Pancreas (tissue), 10 donors: ENCODE results near the gene AAK1. TPM values are rescaled to one million over a fixed set of nuclear protein-coding genes. Genes with fewer than 3 reads are reported as not detected.
A peak's percentile ranks its signal among the peaks of the same experiment; 100 is the strongest.

Experiments
- ATAC-seq, 4 donors: fragments of 200-7000 bp; cut with Tn5 transposase; one replicate each; pipeline versions ENCODE4 v1.8.0 to v1.9.1; 2020; ENCODE audit warnings: mild to moderate bottlenecking in 4 of 4, moderate library complexity in 4 of 4
- DNase-seq, 6 donors: peaks; one replicate each; pipeline ENCODE4 v3.0.0-alpha.2; 2020
- FAIRE-seq: peaks from 2 replicates; lab custom pipeline; 2012; peaks lifted over from hg19 to GRCh38; lab: Jason Lieb, UNC
- H3K27ac ChIP-seq, 4 donors: fragments of 200-600 bp; sonication (generic); 1 replicate in 3 of 4; 2 replicates in 1 of 4; pipeline versions ENCODE4 v1.5.0 to v1.8.0; 2020
- H3K27me3 ChIP-seq, 4 donors: fragments of 200-600 bp; one replicate each; pipeline ENCODE4 v1.8.0; 2021
- H3K36me3 ChIP-seq, 3 donors: fragments of 200-600 bp; sonication (generic) in 1 of 3; one replicate each; pipeline versions ENCODE4 v1.5.0 to v1.8.0; 2020 to 2021
- H3K4me1 ChIP-seq, 3 donors: fragments of 200-600 bp; one replicate each; pipeline ENCODE4 v1.8.0; 2021
- H3K4me3 ChIP-seq, 4 donors: fragments of 200-600 bp; sonication (generic) in 2 of 4; one replicate each; pipeline versions ENCODE4 v1.5.0 to v1.8.0; 2020 to 2021
- H3K9me3 ChIP-seq, 4 donors: fragments of 200-600 bp; one replicate each; pipeline ENCODE4 v1.8.0; 2021
- WGBS, 2 donors: extraction: QIAGEN DNeasy Blood & Tissue Kit; methylation state at CpG; one replicate each; pipeline ENCODE4 v1.1.7; 2013; 5-methylcytosine and 5-hydroxymethylcytosine counted together
- intact Hi-C, 3 donors: fragments of 100-400 bp; cut with DNase I; formaldehyde crosslinking; loops; one replicate each; pipeline versions ENCODE4 v1.11.1 to v1.14.2; 2022
- polyA plus RNA-seq, 2 donors: library from polyadenylated mRNA; stranded (reverse); fragments of 200-250 nt; gene quantifications; one replicate each; pipeline ENCODE4 v1.2.3, GENCODE V29; 2013
- total RNA-seq, 6 donors: library from RNA; stranded (reverse); fragmentation: NEBNext Ultra II Directional in 4 of 6; extraction: Animal tissue kit (Norgen Biotek cat#: 25700) in 4 of 6; gene quantifications; one replicate each; pipeline versions ENCODE4 v1.2.1 to v1.2.4, GENCODE V29; 2021 to 2023
- TF ChIP-seq, protein P1 (sequence below), 4 donors: fragments of 200-600 bp; sonication (generic) in 3 of 4; IDR thresholded peaks; one replicate each; pipeline versions ENCODE4 v1.5.0 to v1.8.0; 2021; ENCODE audit warnings: antibody characterized with exemption in 4 of 4
- donor health status: healthy with polysubstance abuse.
- donor health status: DM: no; HTN: no; CAD: no; lungs with moderate emphysema.
- donor health status: DM: no; HTN: no; CAD: no.
- donor health status: control.
- donor health status: control.
- donor health status: Bipolar disorder and iron deficiency.
- donor health status: DM: yes; HTN: yes; CAD: no.
- donor health status: DM: no; HTN: no; CAD: no.
- donor health status: DM: no; HTN: no; CAD: no.
- donor health status: DM: yes; HTN: yes; CAD: no.

The AAK1 gene
- total and polyA plus RNA-seq, 8 donors = 20.6 to 45.1 (median 32.5) TPM

DNA sequence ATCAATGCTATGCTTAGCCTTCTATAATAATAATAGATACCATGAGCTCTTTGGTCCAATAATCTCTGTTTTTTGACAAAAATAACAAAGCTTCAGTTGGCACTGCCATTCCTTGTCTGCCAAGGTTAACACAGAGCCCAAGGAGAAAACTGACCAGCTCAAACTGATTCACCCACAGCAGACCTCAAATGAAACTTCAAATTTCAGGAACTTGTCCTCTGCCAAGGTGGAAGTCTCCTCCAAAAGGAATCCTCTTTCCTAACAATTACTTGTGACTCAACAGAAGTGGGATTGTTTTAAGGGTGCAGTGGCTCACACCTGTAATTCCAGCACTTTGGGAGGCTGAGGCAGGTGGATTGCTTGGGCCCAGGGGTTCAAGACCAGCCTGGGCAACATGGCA is 12.1 kb downstream of the AAK1 start:
- no peak for FAIRE-seq
- Histone ChIP-seq H3K4me1 (peaks cover 10 to 15% (median 11%) of the 10 kb centered on the region in 3 donors), H3K4me3 (no peak overlapping the region), H3K9me3 (no peaks in the 10 kb centered on the region), H3K27me3 (no peaks in the 10 kb centered on the region), H3K27ac (no peak overlapping the region), H3K36me3 (no peaks in the 10 kb centered on the region)
- TF ChIP-seq, protein P1, sequence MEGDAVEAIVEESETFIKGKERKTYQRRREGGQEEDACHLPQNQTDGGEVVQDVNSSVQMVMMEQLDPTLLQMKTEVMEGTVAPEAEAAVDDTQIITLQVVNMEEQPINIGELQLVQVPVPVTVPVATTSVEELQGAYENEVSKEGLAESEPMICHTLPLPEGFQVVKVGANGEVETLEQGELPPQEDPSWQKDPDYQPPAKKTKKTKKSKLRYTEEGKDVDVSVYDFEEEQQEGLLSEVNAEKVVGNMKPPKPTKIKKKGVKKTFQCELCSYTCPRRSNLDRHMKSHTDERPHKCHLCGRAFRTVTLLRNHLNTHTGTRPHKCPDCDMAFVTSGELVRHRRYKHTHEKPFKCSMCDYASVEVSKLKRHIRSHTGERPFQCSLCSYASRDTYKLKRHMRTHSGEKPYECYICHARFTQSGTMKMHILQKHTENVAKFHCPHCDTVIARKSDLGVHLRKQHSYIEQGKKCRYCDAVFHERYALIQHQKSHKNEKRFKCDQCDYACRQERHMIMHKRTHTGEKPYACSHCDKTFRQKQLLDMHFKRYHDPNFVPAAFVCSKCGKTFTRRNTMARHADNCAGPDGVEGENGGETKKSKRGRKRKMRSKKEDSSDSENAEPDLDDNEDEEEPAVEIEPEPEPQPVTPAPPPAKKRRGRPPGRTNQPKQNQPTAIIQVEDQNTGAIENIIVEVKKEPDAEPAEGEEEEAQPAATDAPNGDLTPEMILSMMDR (IDR thresholded peaks at IDR 0.05) = no peak
- no peak for ATAC-seq
- intact Hi-C loops = loop anchor here in 1 of 3 donors (10.0 kb wide), 1 partner anchor 57 kb away; no protein-coding TSS in a partner anchor
- no peak for DNase-seq

DNA sequence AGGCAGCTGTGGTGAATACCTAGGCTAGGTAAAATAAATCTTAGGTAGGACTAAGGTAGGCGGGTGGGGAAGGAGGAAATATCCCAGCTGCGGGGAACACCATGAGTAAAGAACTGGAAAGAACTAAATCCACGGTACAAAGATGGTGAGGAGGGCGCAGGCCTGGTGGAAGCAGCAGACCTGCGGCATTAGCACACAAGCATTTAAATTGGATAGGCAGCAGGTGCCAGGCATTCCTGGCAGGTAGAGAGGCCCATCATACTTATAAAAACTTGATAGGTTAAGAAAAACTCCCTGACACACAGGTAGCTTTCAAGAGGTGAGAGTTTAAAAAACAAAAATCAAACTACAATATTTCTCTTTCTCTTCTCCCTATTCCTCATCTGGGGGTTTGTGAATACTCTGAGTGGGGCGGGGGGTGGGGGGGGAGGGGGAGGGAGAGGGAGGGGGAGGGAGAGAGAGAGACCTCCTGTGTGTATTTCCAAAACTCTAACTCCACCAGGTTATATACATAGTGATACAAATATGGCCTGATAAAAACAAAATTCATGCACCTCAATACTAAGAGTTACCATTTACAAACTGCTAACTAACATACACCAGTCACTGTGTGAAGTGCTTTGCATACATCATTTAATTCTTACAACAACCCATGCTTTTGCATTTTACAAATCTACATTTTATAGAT is 13.5 kb downstream of the AAK1 start:
- WGBS, 2 donors = 88% methylated on average over 5 to 6 of the region's 6 CpGs
- Histone ChIP-seq H3K4me3 (no peak overlapping the region), H3K4me1 (peaks cover 9 to 15% (median 10%) of the 10 kb centered on the region in 3 donors), H3K9me3 (no peaks in the 10 kb centered on the region), H3K27me3 (no peaks in the 10 kb centered on the region), H3K36me3 (no peaks in the 10 kb centered on the region), H3K27ac (no peak overlapping the region)
- TF ChIP-seq, protein P1 (IDR thresholded peaks at IDR 0.05) = no peak
- intact Hi-C loops = loop anchor here in 1 of 3 donors (10.0 kb wide), 1 partner anchor 55 kb away; no protein-coding TSS in a partner anchor
- no peak for DNase-seq
- ATAC-seq = no peak
- FAIRE-seq = no peak

DNA sequence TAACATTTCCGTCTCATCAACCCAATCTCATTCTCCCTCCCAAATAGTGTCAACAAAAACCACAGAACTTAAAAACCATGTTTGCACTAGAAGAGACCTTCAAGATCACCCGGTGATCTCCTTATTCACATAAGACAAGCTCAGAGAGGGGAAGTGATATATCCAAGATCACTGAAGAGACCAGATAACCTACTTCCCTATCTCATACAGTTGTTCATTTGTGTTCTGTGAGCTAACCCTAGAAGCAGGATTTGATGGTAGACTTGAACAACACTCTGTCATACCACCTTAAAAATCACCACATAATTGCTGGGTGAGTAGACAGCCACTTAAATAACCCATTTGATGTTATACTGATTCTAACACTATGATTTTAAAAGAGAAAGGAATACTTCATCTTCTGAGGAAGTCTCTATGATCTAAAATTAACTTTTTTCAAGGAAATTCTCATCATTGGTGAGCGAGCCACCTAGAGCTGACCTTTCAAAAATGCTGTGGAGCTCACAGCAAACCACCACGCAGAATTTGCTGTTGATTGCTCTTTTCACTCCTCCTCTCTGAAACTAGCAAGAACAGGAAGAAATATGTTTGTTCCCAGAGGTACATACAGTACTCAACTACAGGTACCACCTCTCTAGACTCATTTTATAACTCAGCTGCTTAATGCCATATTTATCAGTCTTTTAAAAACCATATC is 15.1 kb downstream of the AAK1 start:
- no peak overlapping the region for H3K27ac ChIP-seq
- TF ChIP-seq, protein P1 (IDR thresholded peaks at IDR 0.05) = no peak
- H3K36me3 ChIP-seq = no peaks in the 10 kb centered on the region
- intact Hi-C loops = no loop called here
- no peak for DNase-seq
- peaks cover 9 to 17% (median 10%) of the 10 kb centered on the region in 3 donors for H3K4me1 ChIP-seq
- 75 to 82% methylated on average over 4 of the region's 4 CpGs for WGBS, 2 donors
- no peak for FAIRE-seq
- H3K27me3 ChIP-seq = no peaks in the 10 kb centered on the region
- H3K4me3 ChIP-seq = no peak overlapping the region
- ATAC-seq = peak in 1 of 4 donors; percentile 36
- no peaks in the 10 kb centered on the region for H3K9me3 ChIP-seq

GRCh38 chr2:69625078-69625795 is 18.3 kb downstream of the AAK1 start:
- WGBS, 2 donors = 76 to 80% methylated on average over 7 of the region's 7 CpGs
- ATAC-seq (peak in 1 of 4 donors; percentile 28), FAIRE-seq (no peak), DNase-seq (no peak)
- Histone ChIP-seq H3K9me3 (no peaks in the 10 kb centered on the region), H3K27me3 (no peaks in the 10 kb centered on the region), H3K36me3 (no peaks in the 10 kb centered on the region), H3K4me3 (no peak overlapping the region), H3K4me1 (peaks cover 0 to 11% (median 0%) of the 10 kb centered on the region in 3 donors), H3K27ac (no peak overlapping the region)
- TF ChIP-seq, protein P1 (IDR thresholded peaks at IDR 0.05) = no peak
- intact Hi-C loops = no loop called here
